T-helper 9 cell (primary cell): Measurements from ENCODE around the gene IL21R.

Experiments
- DNase-seq: peaks from one replicate; pipeline ENCODE4 v3.0.0-alpha.2; 2020

Gene IL21R

GRCh38 chr16:27465483-27465879 is 63.5 kb downstream of the IL21R start:
- no peak for DNase-seq

GRCh38 chr16:27468941-27469531 is 67.1 kb downstream of the IL21R start:
- no peak for DNase-seq

GRCh38 chr16:27470567-27471431 is 68.8 kb downstream of the IL21R start:
- DNase-seq, result no peak

GRCh38 chr16:27471661-27472060 is 69.7 kb downstream of the IL21R start:
- DNase-seq, result no peak

- DNase-seq, result no peak
These were observed 70.4 kb downstream of the IL21R start for GRCh38 chr16:27472091-27473020.

DNA sequence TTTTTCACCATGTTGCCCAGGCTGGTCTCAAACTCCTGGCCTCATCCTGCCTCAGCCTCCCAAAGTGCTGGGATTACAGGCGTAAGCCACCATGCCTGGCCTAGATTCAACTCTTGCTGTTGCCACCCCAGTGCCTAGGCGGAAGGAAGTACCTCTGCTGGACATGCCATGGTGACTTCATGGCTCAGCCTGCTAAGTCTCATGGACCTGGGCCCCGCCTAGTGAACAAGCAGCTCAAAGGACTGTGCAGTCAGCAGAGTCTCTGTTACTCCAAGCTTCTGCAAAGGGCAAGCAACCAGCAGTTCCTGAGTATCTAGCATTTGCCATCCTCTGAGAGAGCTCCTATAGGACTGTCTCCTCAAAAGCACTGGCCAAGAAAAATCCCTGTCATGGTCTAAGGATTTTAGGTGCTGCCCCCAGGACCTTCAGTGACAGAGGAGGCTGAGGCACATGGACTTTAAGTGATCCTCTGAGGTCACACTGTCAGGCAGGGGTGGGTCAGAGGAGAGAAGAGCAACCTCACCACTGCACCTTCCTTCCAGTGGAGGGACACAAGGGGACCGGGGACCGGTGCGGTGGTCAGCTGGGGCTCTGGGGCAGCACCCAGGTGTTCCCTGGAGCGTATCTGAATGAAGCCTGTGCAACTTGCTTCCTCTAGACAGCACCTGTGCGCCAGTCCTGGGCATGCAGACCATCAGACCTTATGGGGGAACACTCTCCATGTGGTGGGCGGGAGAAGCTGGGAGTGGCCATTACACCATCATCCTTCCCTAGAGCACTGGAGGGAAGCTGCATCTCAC is 71.3 kb downstream of the IL21R start:
- no peak for DNase-seq

DNA sequence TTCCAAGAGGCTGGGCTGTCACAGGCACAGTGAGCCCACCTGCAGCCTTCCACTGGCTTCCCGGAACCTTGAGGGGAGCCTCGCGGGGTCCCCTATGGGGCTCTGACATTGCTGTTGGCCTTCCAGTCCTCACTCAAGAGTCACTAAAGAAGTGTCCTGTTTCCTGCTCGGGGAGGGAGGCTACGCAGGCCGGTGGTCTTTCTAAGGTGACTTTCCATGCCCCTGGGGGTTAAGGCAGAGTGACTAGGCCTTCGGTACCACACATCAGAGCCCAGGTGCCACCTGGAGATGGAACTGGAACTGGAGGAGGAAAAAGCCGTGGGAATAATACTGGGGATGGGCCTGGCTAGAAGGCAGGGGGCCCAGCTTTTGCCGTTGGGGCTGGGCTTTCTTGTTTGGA is 72.1 kb downstream of the IL21R start:
- DNase-seq, result no peak

- DNase-seq, result no peak
These were observed 72.9 kb downstream of the IL21R start for GRCh38 chr16:27474921-27475320.

DNA sequence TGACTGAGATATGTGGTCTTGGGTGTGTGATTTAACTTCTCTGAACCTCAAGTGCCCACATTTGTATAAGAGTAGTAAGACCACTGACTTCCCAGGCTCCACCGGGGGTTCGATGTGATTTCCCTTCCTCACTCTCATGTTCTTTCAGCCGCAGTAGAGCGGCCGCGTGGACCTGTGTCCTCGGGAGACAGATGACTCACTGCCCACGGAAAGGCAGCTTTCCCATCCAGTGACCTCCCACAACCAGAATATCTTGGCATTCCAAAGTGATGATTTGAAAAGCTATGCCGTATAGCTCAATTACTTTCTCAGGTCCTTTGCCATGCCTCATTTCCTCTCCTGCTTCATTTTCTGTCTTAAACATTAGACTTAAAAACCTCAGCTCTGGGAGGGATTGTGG is 73.6 kb downstream of the IL21R start:
- no peak for DNase-seq

GRCh38 chr16:27476240-27476639 is 74.3 kb downstream of the IL21R start:
- DNase-seq, result no peak

DNA sequence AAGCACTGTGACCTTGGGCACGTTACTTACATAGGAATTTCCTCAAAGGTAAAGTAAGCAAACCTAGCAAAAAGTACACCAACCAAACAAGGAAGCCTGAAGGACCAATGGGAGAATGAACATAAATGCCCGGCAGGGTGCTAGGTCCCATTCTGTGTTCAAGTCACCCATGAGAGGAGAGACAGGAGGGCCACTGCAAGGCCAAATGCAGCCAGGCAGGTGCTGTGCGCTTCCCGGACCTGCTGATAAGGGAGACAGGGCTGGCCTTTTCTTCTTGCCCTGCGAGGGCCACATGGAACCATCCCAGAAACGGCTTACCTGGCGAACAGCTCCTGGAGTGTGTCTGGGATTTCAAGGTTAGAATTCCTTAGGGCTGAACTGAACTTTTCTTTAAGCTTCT is 78.8 kb downstream of the IL21R start:
- no peak for DNase-seq

GRCh38 chr16:27481282-27481934 is 79.4 kb downstream of the IL21R start:
- no peak for DNase-seq

GRCh38 chr16:27482397-27483087 is 80.6 kb downstream of the IL21R start:
- no peak for DNase-seq

DNA sequence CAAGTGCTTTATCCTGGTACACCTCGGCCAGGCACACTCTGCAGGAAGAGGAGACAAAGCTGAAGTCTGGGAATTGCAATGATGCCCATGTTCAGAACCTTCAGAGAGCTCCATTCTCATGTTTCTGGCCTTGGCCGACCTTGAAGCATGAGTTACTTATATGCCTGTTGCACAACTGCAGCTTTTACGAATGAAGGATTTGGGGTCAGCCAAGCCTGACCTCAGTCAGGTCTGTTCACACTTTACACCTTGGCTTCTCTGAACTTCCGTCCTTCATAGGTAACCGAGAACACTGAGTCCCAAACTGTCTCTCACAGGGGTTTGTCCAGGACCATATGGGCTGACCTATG is 81.1 kb downstream of the IL21R start:
- DNase-seq, result no peak

DNA sequence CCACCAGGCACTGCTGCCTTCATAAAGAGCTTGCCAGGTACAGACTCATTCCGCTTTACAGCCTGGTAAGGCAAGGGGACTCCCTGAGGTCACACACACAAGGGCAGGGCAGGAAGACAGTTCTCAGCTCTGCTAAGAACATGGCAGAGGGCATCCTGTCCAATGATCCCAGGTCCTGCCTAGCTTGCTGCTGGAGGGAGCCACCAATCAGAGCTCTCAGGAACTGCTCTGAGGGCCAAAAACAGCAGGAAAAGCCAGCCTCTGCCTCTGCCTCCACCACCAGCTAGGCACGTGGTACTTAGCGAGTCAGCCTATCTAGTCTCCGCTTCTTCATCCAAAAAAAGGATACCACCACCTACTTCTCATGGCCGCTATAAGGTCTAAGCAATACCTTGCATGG is 81.7 kb downstream of the IL21R start:
- DNase-seq, result no peak

- no peak for DNase-seq
These were observed 83.2 kb downstream of the IL21R start for GRCh38 chr16:27485126-27485525.

DNA sequence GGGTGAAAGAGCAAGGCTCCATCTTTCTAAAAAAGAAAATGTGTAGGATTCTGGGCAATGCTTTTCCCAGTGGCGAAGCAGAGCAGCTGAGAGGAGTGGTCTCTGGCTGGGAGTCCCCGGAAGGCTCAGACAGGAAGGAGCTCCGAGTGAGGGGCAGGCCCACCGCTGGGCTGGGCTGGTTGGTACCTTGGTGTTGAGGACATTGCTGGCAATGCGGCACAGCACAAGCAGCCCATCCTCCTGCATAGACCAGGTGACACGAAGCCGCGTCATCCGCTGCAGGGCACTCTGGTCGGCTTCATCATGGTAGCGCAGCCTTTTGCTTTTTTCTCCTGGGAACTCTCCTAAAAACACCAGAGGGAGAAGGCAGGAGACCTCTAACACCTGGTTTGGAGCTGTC is 83.8 kb downstream of the IL21R start:
- DNase-seq, result no peak

DNA sequence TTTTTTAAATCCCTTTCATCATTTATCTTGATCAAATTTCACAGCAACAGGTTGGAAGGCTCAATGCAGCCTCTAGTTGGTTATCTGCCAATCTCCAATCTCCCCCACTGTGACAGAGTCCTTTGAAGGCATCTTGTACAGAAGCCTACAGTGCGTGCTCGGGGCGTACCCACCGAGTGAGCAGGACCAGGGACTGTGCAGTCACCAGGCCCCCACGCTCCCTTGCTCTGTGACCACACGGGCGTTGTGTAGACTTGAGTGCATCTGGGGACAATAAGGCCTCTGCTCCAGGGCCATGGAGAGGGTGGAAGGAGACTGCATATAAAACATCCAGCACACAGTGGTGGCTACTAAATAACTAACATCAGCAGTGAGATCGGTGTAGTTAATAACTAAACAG is 84.4 kb downstream of the IL21R start:
- DNase-seq, result no peak

- DNase-seq, result no peak
These were observed 84.8 kb downstream of the IL21R start for GRCh38 chr16:27486760-27487159.

DNA sequence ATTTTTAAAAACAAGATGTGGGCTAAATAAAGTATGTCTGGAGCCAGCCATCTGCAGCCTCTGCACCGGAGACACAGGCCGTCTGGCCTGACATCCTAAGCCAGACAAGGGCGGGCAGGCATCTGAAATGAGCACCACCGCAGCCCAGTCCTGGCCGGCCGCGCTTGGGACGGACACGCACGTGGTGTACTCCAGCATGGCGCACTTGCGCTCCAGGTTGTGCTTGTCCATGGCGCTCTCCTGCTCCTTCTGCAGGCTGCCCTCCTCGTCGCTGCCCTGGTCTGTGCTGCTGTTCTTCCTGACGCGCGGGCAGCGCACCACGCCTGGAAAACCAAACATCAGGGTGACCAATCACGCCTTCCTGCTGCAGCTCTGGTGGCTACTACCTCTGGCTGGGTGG is 87.4 kb downstream of the IL21R start:
- no peak for DNase-seq

- no peak for DNase-seq
These were observed 87.9 kb downstream of the IL21R start for GRCh38 chr16:27489906-27490305.
